Cardiac muscle cell (in vitro differentiated cells and primary cell): ENCODE data around the gene YIPF2. TPM values are rescaled to one million over a fixed set of nuclear protein-coding genes. Genes with fewer than 3 reads are reported as not detected.

Source experiments
- DNase-seq, 2 donors: peaks; one replicate each; pipeline versions ENCODE4 v3.0.0 to v3.0.0-alpha.2; 2010 to 2017; ENCODE audit warnings: low read depth in 1 of 2, low spot score in 1 of 2
- H3K27ac ChIP-seq: fragments of 200-600 bp; sonication (generic); 2 replicates; pipeline ENCODE4 v1.5.1; 2016
- H3K27me3 ChIP-seq: fragments of 200-600 bp; sonication (generic); 2 replicates; pipeline ENCODE4 v1.6.0; 2016; ENCODE audit warnings: control low read depth
- H3K36me3 ChIP-seq: fragments of 200-600 bp; sonication (generic); 2 replicates; pipeline ENCODE4 v1.5.1; 2016; ENCODE audit warnings: control low read depth
- H3K4me1 ChIP-seq: fragments of 200-600 bp; sonication (generic); 2 replicates; pipeline ENCODE4 v1.8.1; 2017; ENCODE audit warnings: low read depth, mild to moderate bottlenecking, mixed run types
- H3K4me3 ChIP-seq: fragments of 200-600 bp; sonication (generic); 2 replicates; pipeline ENCODE4 v1.5.1; 2016; ENCODE audit warnings: mild to moderate bottlenecking
- H3K9me3 ChIP-seq: fragments of 200-600 bp; sonication (generic); 2 replicates; pipeline ENCODE4 v1.5.1; 2017; ENCODE audit warnings: low read depth, mild to moderate bottlenecking, control low read depth
- polyA plus RNA-seq: library from polyadenylated mRNA; unstranded; fragments of >200 nt; fragmentation: Nextera tagmentation; extraction: Ambion mirVana; gene quantifications from 2 replicates; pipeline ENCODE4 v1.2.1, GENCODE V29; 2016
- total RNA-seq: library from RNA; depleted of rRNA; stranded (reverse); fragments of >200 nt; gene quantifications from 2 replicates; pipeline ENCODE4 v1.2.3, GENCODE V29; 2016
- TF ChIP-seq, protein P1 (sequence below): IDR thresholded peaks from 2 replicates; pipeline ENCODE4 v1.5.1; 2012; ENCODE audit warnings: low read depth, mild to moderate bottlenecking, low read length

Gene YIPF2
- total and polyA plus RNA-seq, 2 experiments from 2014 or later, result 38.9 to 67.2 TPM

- TF ChIP-seq, protein P1, sequence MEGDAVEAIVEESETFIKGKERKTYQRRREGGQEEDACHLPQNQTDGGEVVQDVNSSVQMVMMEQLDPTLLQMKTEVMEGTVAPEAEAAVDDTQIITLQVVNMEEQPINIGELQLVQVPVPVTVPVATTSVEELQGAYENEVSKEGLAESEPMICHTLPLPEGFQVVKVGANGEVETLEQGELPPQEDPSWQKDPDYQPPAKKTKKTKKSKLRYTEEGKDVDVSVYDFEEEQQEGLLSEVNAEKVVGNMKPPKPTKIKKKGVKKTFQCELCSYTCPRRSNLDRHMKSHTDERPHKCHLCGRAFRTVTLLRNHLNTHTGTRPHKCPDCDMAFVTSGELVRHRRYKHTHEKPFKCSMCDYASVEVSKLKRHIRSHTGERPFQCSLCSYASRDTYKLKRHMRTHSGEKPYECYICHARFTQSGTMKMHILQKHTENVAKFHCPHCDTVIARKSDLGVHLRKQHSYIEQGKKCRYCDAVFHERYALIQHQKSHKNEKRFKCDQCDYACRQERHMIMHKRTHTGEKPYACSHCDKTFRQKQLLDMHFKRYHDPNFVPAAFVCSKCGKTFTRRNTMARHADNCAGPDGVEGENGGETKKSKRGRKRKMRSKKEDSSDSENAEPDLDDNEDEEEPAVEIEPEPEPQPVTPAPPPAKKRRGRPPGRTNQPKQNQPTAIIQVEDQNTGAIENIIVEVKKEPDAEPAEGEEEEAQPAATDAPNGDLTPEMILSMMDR, result no peak
- no peak for DNase-seq
- H3K9me3 ChIP-seq, result no peaks in the 10 kb centered on the region
- H3K36me3 ChIP-seq, result peaks cover 22% of the 10 kb centered on the region
- no peak overlapping the region for H3K4me3 ChIP-seq
- H3K4me1 ChIP-seq, result no peaks in the 10 kb centered on the region
- no peaks in the 10 kb centered on the region for H3K27me3 ChIP-seq
- peak overlapping the region; percentile 23 for H3K27ac ChIP-seq
Observed at GRCh38 chr19:10919352-10920287, 8.8 kb downstream of the YIPF2 start.

- Histone ChIP-seq H3K9me3 (no peaks in the 10 kb centered on the region), H3K27ac (no peak overlapping the region), H3K36me3 (peaks cover 22% of the 10 kb centered on the region)
Observed at GRCh38 chr19:10918359-10918758, 10.1 kb downstream of the YIPF2 start.

GRCh38 chr19:10916602-10917001 lies 11.8 kb downstream of the YIPF2 start:
- TF ChIP-seq, protein P1, result no peak
- Histone ChIP-seq H3K4me1 (no peaks in the 10 kb centered on the region), H3K27ac (no peak overlapping the region), H3K27me3 (no peaks in the 10 kb centered on the region), H3K36me3 (peaks cover 25% of the 10 kb centered on the region), H3K4me3 (no peak overlapping the region), H3K9me3 (no peaks in the 10 kb centered on the region)
- DNase-seq, result no peak

More at GRCh38 chr19:10918359-10918758, 10.1 kb downstream of the YIPF2 start:
- Histone ChIP-seq H3K4me3 (no peak overlapping the region), H3K27me3 (no peaks in the 10 kb centered on the region), H3K4me1 (no peaks in the 10 kb centered on the region)
- TF ChIP-seq, protein P1, result no peak
- no peak for DNase-seq

DNA sequence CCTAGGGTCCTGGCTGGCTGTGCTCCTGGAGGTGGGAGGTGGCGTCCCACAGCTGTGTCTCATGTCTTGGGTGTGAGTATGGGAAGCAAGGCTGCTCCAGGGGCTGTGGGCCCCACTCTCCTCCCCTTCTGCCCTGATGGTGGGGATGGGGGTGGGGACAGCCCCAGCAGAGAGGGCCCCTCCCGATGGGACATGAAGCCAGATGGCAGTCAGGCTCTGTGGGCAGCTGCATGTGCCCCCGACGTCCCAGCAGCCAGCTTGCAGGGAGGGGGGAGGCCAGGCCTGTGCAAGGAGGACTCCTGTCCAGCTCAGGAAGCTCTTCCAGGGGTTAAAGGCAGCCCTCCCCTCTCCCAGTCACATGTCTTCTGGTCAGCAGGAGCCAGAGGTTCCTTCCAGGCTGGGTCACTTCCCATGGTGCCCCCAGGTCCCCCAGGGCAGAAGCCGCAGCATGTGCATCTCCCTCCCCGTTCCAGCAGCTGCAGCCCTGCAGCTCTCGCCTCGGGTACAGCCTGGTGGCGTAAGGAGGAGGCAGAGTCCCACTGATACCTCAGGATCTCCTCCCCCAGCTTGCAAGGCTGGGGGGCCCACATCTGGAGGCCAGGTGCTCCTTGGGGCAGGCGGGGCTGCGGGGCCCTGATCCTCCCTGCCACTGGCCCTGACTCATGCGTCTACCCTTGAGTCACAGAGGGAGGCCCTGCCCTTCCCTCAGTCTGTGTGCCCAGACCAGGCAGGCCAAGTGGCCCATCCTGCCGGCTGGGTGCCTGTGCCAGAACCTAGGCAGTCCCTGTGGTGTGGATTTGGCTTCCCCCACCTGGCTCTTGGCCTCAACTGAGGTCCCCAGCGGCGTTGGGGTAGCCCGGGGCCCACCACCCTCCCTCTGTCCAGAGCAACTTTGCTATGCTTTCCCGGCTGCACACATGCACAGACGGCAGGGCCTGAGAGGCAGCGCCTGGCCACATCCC lies 13.0 kb downstream of the YIPF2 start:
- H3K4me3 ChIP-seq, result no peak overlapping the region
- DNase-seq, result peak in 1 of 2 donors; percentile 56
- no peaks in the 10 kb centered on the region for H3K9me3 ChIP-seq
- no peaks in the 10 kb centered on the region for H3K4me1 ChIP-seq
- TF ChIP-seq, protein P1, result no peak
- peaks cover 18% of the 10 kb centered on the region for H3K36me3 ChIP-seq
- H3K27ac ChIP-seq, result no peak overlapping the region
- no peaks in the 10 kb centered on the region for H3K27me3 ChIP-seq

DNA sequence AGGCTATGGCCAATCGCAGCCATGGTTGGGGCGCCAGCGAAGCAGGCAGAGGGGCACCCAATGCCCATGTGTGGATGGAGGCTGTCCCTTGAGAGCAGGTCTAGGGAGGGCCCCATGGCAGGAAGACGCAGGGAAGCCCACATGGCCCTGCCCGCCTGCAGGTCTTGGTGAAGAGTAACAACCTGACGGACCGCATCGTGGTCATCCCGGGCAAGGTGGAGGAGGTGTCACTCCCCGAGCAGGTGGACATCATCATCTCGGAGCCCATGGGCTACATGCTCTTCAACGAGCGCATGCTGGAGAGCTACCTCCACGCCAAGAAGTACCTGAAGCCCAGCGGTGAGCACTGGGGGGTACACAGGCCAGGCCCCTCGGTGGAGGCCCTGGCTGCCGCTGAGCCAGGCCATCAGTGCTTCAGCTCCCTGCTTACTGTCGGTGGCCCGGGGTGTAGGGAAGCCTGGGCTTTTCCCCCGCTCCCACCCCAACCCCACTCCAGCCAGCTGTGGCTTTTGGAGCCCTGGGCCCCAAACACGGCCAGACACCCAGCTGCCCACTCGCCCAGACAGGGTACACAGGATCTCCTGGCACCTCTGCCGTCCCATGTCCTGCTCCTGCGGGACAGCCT lies 14.6 kb downstream of the YIPF2 start:
- H3K4me3 ChIP-seq, result no peak overlapping the region
- TF ChIP-seq, protein P1, result no peak
- H3K4me1 ChIP-seq, result no peaks in the 10 kb centered on the region
- H3K27ac ChIP-seq, result no peak overlapping the region
- no peaks in the 10 kb centered on the region for H3K27me3 ChIP-seq
- peaks cover 18% of the 10 kb centered on the region for H3K36me3 ChIP-seq
- DNase-seq, result no peak
- no peaks in the 10 kb centered on the region for H3K9me3 ChIP-seq
